Activated T-cell treated with anti-CD3 and anti-CD28 coated beads for 1 hour (primary cell): ENCODE data around the gene KCTD1.

Source experiments
- DNase-seq: peaks from one replicate; pipeline ENCODE4 v3.0.0-alpha.2; 2020; ENCODE audit warnings: low read depth

KCTD1 gene

GRCh38 chr18:26524002-26524401 is 24.4 kb downstream of the KCTD1 start:
- DNase-seq = no peak

DNA sequence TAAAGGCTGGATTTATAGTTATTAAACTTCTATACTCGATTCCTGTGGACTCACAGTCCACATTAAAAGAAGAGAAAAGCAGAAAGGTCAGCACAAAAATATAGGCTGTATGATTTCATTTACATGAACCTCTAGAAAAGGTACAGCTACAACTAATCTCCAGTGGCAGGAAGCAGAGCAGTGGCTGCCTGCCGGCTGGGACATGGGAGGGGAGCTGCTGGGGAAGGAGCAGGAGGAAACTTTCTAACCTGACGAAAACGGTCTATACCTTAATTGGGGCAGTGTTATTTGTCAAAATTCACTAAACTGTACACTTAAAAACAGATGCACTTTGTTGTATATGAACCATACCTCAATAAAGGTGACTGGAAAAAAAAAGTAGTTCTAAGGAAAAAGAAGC is 26.7 kb downstream of the KCTD1 start:
- no peak for DNase-seq

GRCh38 chr18:26520974-26521373 is 27.4 kb downstream of the KCTD1 start:
- DNase-seq = no peak

DNA sequence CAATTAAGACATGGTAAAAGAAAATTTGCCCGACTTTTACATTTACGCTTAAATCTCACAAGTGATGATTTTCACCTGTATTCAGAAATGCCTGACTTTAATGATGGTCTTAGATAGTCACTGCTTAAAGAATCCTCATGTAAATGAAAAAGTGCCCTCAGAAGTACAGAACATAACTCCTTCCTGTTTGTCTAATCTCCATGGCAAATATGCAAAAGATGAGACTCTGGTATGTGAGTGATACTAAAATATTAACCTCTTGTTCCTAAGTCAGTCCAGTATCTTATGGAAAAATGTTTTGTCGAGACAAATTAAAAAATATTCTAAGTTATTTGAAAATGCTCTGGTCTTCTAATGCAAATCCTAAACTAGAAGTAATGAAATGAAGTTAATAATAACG is 29.2 kb downstream of the KCTD1 start:
- DNase-seq = no peak

- no peak for DNase-seq
These were observed 31.4 kb downstream of the KCTD1 start for GRCh38 chr18:26516964-26517363.

DNA sequence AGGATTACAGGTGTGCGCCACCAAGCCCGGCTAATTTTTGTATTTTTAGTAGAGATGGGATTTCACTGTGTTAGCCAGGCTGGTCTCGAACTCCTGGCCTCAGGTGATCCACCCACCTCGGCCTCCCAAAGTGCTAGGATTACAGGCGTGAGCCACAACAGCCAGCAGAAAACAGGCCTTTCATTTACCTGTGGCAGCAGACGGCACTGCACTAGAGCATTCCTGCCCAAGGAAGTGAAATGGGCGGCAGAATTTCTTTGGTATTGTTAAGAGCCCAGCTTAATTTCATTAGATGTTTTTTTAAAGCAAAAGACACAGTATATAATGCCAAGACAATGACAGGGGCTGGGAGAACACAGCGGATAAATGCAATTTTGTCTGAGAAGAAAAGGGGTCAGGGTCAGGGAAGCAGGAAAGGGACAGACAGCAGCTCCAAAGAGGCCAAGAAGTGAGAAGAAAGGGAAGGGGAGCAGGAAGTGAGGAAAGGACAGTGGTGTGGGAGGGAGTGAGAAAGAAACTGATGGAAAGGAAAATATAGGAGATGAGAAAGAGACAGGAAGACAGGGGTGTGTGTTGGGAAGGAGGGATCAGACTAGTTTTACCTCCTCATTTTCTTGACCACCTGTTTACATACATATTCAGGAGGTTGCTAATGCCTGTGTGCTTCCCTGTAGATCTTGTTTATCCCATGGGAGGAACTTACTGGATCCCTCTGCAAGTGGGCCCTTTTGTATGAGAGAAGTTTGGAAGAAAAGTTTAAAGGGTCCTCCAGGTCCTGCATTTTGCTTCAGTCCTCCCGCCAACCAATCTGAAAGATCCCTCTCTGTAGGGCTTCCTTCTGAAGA is 32.5 kb downstream of the KCTD1 start:
- no peak for DNase-seq

DNA sequence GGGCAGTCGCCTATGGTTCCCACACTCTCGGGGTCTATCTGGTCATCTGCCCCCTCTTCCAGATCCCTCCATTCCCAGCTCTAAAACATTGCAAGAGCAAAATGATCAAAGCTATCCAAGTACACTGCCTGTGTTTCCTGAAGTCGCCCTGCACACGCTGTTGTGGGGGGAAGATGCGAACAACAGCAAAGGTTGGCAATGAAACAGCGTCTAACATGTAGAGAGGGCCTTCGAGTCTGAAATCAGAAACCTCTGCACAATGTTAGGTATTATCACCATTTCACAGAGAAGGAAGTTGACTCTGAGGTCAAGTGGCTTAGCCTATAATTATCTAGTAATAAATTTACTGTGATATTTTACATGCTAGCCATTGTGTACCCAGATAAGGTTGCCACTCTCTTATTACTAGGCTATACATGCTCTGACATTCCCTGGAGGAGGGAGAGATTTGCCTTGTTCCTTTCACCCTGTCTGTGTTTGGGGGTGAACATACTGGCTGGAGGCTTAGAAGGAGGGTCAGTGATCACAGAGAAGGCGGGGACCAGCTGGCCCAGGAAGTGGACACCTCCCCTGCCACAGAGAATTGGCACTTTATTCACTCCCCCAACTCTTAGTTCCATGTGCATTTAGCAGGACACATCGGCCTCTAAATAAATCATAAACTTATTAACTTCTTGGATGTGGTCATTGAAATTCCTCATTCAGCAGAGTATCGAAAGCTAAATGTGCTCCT is 36.8 kb downstream of the KCTD1 start:
- DNase-seq = no peak

GRCh38 chr18:26510337-26510736 is 38.0 kb downstream of the KCTD1 start:
- DNase-seq = no peak

DNA sequence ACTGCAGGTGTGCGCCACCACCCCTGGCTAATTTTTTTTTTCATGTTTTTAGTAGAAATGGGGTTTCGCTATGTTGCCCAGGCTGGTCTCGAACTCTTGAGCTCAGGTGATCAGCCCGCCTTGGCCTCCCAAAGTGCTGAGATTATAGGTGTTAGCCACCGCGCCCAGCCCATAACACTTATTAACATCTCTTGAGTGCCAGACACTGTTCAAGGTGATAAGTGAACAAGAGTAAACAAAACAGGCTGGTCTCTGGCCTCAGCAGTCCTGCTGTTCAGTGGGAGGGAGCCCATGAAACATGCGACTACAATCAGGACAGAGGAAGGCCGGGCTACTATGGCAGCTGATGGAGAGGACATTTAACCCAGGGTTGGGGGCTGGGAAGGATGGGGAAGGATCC is 42.3 kb downstream of the KCTD1 start:
- no peak for DNase-seq

- DNase-seq = no peak
These were observed 43.5 kb downstream of the KCTD1 start for GRCh38 chr18:26504831-26505230.

DNA sequence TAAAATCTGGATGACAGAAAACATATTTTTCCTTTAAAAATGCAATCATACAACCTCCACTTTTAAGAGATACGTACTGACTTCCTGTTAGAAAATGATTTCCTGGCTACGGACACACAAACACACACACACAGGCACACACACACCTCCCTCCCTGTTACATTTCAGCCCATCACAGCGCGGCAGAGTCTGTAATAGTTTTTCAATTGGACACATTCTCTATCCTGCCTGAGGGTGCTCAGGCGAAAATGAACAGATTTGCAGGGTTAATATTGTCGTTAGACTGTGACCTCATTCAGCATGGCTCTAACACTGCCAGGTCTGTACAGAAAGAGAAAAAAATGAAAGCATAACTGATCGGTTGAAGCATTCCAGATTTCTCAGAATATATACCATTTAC is 45.0 kb downstream of the KCTD1 start:
- no peak for DNase-seq

GRCh38 chr18:26502823-26503222 is 45.5 kb downstream of the KCTD1 start:
- DNase-seq = no peak

GRCh38 chr18:26497866-26498265 is 50.5 kb downstream of the KCTD1 start:
- no peak for DNase-seq

GRCh38 chr18:26496528-26496927 is 51.8 kb downstream of the KCTD1 start:
- DNase-seq = no peak

GRCh38 chr18:26495287-26495686 is 53.1 kb downstream of the KCTD1 start:
- no peak for DNase-seq

- no peak for DNase-seq
These were observed 55.3 kb downstream of the KCTD1 start for GRCh38 chr18:26493021-26493420.

DNA sequence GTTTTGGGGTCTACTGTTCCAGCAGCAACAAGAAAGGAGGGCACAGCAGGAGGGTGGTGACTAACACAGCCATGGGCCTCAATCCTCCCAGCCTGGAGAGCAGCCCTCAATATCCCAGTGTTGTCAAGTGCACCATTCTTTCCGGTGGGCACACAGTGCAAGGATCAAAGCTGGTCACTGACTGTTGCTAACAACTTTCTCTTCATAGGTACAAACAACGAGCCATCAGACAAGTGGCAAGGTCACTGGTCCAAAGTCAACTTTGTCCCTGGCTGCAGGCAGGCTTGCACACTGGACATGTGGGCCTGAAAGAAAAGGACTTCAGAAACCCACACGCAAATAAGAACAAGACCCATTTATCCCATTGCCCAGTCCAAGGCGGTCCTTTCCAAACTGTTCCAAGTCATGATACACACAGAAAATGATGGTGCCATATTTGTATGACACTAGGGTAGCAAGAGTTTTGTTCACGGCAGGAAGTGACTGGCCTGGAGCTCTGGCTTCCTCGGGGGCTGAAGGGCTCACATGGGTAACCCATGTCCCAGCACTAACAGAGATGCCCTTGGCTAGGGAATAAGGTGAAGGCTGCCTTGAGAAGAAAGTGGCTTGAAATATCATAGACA is 57.0 kb downstream of the KCTD1 start:
- no peak for DNase-seq

- DNase-seq = no peak
These were observed 58.5 kb downstream of the KCTD1 start for GRCh38 chr18:26489881-26490280.

- no peak for DNase-seq
These were observed 59.2 kb downstream of the KCTD1 start for GRCh38 chr18:26489191-26489590.

DNA sequence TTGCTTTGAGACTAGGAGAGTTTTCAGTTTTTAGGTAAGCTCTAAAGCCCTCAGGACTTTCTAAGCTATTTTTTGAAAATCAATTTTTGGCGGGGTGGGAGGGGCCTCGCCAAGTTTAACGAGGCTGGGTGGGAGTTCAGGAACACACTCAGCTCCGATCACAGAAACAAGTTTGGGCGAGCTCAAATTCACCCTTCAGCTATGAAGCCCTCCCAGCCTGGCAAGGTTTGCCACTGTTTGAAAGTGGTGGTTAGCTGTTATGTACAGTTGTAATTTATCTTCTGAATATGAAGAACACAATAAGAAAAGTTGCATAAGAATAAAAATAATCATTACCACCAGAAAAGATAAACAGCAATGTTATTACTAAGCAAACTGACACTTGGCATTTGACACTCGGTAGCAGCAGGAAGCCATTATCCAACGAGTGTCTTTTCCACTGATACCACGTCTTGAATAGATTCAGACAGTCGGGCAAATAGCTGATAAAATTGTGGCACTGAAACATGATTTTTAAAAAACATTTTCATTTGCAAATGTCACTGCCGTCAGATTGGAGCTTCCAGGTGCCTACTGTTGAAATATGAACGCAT is 59.8 kb downstream of the KCTD1 start:
- no peak for DNase-seq

GRCh38 chr18:26487437-26487836 is 60.9 kb downstream of the KCTD1 start:
- DNase-seq = no peak

DNA sequence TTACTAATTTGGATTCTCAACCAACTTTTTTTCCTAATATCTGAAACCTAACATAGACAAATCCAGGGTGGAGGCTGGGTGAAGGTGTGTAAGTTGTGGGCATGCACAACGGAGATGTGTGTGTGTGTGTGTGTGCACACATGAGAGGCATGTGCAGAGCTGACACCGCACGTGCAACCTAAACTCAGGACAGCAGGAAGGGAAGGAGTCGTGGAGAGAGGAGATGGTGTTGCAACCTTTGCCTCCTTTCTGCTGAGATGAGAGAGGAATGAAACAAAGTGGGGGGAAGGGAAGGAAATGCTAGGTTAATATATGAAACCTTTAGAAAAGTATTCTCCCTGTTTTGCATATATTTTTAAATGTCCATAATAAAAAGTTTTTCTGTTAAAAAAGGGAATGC is 64.7 kb downstream of the KCTD1 start:
- no peak for DNase-seq

DNA sequence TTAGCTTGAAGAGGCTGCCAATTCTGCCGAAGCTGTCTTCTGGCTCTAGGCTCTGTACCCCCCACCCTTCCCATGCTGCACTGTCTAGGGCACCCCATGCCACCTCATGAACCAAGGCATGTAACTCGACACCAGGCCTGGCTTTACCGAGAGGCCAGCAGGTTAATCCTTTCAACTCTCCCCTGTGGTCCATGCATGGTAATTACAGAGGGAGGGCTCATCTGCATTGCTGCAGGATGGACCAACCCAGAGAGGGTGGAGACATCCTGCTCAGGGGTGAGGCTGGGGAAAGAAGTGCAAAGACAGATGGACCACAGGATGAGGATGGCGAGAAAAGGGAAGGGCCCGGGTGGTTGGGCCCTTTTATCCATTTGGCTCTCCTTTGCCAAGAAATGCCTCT is 65.8 kb downstream of the KCTD1 start:
- DNase-seq = no peak
